NCI-H524 treated with DMSO at 0.1 percent for 48 hours (cell line): ENCODE measurements around the gene SECISBP2.
A peak's percentile ranks its signal among the peaks of the same experiment; 100 is the strongest.
"Not testable (repeated sequence)": the region's sequence is repeated elsewhere in the genome, so short reads cannot be mapped to it uniquely, and the experiment has no call there.

Experiments used
- DNase-seq: peaks from one replicate; lab custom pipeline; 2025; lab: John Stamatoyannopoulos, UW

Gene SECISBP2, protein sequence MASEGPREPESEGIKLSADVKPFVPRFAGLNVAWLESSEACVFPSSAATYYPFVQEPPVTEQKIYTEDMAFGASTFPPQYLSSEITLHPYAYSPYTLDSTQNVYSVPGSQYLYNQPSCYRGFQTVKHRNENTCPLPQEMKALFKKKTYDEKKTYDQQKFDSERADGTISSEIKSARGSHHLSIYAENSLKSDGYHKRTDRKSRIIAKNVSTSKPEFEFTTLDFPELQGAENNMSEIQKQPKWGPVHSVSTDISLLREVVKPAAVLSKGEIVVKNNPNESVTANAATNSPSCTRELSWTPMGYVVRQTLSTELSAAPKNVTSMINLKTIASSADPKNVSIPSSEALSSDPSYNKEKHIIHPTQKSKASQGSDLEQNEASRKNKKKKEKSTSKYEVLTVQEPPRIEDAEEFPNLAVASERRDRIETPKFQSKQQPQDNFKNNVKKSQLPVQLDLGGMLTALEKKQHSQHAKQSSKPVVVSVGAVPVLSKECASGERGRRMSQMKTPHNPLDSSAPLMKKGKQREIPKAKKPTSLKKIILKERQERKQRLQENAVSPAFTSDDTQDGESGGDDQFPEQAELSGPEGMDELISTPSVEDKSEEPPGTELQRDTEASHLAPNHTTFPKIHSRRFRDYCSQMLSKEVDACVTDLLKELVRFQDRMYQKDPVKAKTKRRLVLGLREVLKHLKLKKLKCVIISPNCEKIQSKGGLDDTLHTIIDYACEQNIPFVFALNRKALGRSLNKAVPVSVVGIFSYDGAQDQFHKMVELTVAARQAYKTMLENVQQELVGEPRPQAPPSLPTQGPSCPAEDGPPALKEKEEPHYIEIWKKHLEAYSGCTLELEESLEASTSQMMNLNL

DNA sequence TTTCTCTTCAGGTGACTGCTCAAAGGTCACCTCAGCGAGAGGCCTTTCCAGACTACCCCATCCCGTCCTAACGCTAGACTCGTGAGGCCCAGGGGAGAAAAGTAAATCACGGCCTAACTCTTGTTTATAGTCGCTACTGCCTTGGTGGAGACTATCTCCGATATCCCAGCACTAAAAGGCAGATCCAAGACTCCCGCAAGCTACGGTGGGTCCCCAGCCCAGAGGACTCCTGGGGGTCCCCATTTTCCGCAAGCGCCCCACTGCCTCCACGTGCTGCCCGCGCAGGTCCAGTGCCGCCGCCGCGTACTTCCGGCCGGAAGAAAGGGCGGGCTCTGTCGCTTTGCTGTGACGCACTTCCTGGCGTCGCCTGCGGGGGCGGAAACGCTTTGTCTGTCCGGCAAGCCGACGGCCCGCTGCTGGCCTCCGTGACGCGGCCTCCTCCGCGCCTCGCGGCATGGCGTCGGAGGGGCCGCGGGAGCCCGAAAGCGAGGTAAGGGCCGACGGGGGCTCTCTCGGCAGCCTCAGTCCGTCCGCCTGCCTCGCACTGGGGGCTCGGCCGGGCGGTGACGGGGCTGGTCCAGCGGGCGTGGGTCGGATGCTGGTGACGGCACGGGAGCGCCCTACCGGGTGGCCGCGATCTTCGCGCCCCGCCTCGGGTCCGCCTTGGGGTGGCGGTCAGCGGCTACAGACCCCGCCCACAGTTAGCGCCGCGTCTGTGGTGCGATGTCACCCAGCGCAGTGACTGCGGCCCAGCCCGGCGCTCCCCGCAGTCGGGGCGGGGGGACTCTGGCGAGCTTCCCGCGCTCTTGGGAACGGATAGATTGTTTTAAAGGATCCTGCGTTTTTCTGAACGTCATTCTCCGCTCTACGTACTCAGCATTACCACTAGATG lies at the start of gene SECISBP2:
Gene SECISBP2 (plus strand): TSS at position 378 of the 892 bp plus-strand sequence. CDS start 77 bp downstream, at position 455.
- DNase-seq, result peak; percentile 64

DNA sequence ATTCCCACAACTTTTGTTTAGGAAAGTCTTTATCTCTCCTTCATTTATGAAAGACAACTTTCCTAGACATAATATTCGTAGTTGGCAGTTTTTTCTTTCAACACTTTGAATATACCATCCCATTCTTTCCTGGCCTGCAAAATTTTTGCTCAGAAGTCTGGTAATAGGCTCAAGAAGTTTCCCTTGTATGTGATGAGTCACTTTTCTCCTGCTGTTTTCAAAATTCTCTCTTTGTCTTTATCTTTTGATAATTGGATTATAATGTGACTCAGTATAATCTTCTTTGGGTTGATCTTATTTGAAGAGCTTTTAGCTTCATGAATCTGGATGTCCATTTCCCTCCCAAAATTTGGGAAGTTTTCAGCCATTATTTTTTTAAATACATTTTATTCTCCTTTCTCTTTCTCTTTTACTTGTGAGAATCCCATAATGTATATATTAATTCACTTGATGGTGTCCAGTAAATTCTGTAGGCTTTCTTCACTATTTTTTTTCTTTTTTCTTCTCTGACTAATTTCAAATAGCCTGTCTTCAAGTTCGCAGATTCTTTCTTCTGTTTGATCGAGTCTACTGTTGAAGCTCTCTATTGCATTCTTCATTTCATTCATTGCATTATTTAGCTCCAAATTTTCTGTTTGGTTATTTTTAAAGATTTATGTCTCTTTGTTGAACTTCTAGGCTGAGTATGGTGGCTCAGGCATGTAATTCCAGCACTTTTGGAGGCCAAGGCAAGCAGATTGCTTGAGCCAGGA lies 44.6 kb upstream of the SECISBP2 start:
- DNase-seq, result no peak

DNA sequence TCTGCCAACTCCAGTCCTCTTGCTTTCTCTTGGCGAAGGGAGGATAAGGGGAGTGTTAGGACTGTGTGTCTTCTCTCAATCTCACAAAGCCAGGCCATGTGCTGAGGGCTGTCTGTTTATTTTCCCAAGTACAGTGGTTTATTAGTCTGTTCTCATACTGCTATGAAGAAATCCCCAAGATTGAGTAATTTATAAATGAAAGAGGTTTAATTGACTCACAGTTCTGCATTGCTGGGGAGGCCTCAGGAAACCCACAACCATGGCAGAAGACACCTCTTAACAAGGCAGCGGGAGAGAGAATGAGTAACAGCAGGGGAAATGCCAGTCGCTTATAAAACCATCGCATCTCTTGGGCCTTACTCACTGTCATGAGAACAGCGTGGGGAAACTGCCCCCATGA lies 43.5 kb upstream of the SECISBP2 start:
- DNase-seq, result no peak

DNA sequence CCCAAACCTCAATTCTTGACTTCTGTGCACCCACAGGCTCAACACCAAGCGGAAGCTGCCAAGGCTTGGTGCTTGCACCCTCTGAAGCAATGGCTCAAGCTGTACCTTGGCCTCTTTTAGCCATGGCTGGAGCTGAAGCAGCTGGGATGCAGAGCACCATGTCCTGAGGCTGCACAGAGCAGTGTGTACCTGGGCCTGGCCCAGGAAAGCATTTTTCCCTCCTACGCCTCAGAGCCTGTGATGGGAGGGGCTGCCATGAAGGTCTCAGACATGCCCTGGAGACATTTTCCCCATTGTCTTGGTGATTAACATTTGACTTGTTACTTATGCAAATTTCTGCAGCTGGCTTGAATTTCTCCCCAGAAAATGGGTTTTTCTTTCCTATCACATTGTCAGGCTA lies 42.3 kb upstream of the SECISBP2 start:
- DNase-seq, result not testable (repeated sequence)

DNA sequence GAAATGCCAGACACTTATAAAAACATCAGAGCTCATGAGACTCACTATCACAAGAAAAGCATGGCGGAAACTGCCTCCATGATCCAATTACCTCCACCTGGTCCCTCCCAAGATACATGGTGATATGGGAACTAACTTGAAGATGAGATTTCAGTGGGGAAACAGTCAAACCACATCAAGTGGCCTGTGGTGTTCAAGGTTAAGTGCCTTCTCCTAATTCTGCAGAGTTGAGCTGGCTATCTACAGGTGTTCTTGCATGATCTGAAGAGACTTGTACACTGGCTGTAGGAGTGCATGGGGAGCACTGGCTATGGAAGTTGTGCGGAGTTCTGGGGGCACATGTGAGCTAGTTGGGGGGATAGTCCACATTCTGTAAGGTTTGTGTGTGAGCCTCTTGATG lies 41.3 kb upstream of the SECISBP2 start:
- DNase-seq, result no peak

DNA sequence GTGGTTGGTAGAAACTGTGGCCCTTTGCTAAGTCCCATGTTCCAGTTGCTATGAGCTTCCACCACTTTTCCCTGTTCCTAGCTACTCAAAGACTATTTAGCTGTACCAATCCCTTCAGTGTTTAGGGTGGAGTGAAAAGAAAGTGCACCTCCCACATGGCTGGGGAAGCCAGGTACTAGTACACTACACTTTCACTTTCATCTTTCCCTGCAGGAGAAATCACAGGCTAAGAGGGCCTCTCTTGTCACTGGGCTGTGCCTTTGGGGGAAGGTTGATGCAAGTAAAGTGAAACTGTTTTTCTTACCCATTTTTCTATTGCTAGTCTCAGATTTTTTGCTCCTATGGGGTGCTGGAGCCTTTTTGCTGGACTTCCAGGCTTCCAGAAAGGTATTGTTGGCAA lies 40.8 kb upstream of the SECISBP2 start:
- DNase-seq, result no peak

DNA sequence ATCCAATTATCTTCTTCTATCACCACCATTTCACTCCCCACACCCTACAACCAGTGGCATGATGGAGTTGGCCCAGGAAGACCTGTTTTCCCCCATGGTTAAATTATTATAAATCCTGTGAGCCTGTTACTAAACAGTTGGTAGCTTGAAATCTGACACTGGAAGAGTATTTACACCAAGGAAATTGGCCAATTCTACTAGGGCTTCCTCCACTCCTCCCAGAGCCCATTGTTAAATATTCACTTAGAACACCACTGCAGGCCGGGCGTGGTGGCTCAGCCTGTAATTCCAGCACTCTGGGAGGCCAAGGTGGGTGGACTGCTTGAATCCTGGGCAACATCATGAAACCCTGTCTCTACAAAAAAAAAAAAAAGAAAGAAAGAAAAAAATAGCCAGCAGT lies 39.7 kb upstream of the SECISBP2 start:
- DNase-seq, result no peak

DNA sequence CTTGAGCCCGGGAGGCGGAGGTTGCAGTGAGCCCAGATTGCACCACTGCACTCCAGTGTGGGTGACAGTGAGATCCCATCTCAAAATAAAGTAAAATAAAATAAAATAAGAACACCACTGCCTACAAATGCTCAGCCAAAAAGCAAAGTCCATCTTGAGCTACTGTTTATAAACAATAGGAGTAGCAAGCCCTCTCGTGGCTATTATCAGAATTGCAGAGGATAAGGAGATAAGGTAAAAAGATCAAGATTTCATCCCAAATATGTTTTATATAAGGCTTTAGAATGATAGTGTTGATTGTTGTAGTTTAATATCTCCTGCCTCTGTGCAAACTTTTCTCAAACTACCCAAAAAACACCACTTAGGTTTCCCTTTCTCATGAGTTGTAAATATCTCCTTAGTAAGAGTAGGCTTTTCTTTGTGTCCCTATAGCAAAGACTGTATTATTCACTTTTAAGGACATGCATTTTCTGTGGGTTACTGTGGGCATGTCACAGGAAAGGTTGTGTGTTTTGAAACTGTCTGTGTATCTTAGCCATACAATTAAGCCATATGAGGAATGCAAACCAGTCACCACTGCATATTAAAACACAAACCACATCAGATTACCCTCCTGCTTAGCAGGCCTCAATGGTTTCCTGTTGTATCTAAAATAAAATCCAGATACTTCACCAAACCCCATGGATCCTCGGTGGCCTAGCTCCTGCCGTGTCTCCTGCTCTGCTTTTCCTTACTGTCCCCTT lies 39.1 kb upstream of the SECISBP2 start:
- no peak for DNase-seq

DNA sequence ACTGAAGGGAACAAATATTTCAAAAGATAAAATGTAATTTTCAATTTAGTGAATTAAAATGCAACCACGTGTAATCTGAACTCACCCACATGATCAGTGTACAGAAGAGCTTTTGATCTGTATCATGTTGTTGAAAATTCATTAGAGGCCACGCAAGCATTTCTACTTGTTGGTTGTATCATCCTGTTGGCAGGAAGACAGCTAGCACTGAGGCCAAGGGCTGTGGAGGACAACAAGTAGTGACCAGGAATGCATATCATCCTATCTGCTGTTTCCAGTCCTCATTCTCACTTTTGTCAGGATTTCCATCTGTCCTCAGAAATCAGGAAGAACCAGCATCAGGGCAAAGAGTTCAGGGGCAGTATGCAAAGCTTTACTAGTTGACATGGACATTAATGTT lies 37.2 kb upstream of the SECISBP2 start:
- DNase-seq, result no peak

DNA sequence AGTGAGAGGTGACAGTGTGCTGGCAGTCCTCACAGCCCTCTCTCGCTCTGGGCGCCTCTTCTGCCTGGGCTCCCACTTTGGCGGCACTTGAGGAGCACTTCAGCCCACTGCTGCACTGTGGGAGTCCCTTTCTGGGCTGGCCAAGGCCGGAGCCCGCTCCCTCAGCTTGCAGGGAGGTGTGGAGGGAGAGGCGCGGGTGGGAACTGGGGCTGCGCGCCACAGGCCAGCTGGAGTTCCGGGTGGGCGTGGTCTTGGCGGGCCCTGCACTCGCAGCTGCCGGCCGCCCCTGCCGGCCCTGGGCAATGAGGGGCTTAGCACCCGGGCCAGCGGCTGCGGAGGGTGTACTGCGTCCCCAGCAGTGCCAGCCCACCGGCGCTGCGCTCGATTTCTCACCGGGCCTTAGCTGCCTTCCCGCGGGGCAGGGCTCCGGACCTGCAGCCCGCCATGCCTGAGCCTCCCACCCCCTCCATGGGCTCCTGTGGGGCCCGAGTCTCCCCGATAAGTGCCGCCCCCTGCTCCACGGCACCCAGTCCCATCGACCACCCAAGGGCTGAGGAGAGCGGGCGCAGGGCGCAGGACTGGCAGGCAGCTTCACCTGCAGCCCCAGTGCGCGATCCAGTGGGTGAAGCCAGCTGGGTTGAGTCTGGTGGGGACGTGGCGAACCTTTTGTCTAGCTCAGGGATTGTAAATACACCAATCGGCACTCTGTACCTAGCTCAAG lies 35.9 kb upstream of the SECISBP2 start:
- not testable (repeated sequence) for DNase-seq

DNA sequence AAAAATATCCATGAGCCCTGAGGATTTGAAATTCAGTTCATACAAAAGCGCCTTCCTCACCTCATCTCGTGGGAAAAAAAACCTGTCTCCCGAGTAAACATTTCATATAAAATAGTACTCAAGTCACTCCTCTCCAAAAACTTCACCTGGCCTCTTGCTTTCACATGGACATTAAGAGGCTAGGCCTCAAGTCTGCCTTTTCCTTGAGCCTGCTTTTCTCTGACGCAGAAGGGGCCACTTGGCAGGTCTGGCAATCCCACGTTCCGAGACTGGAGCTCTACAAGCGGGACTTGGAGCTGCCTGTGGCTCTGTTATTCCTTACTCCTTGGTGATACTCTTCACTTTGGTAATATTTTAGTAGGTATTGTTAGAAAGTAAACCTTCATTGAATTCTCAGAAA lies 34.2 kb upstream of the SECISBP2 start:
- DNase-seq, result no peak

DNA sequence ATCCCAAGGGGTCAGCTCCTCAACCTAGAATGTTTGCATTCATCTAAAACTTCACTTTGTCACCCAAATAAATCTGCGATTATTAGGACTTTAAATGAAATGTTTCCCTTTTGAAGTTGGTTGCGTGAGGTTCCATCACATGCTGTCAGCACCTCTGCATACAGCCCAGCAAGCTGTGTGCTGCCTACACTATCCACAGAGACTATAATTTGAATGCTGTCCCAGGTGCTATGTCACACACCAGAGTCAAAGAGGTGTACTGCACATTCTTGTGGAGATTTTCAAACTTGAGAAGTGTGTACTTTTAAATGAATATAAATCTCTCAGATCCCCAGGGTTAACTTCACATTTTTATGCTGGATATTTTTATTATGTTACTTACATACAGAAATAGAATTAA lies 26.6 kb upstream of the SECISBP2 start:
- no peak for DNase-seq

DNA sequence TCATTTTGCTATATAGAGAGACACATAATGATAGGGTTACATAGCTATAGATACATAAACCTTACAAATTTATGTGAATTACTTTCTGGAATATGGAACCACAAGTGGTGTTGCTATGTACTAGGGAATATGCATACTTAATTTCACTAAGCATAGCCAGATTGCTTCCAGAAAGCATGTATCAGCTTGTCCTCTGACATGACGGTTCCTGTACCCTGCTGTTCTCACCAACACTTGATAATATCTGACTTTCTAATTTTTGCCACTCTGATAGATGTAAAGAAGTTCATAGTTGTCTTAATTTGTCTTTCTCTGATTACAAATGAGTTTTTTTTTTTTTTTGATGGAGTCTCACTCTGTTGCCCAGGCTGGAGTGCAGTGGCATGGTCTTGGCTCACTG lies 25.3 kb upstream of the SECISBP2 start:
- DNase-seq, result no peak

DNA sequence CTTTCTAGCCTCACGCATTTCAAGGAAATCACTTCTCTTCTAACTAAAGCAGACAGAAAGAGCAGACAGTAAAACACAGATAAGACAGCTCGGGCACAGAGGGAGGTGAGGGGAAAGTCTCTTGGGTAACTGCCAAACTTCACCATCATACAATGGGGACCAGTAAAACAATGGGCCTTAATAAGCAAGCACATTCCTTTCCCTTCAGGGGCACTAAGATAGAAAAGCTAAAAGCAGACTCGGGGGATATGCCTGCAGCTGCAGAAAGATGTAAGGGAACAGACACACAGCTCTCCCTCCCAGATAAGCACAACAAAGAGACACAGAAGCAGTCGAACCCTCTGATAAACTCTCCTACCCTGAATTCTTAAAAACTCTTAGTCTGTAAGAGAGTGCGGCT lies 22.9 kb upstream of the SECISBP2 start:
- no peak for DNase-seq

DNA sequence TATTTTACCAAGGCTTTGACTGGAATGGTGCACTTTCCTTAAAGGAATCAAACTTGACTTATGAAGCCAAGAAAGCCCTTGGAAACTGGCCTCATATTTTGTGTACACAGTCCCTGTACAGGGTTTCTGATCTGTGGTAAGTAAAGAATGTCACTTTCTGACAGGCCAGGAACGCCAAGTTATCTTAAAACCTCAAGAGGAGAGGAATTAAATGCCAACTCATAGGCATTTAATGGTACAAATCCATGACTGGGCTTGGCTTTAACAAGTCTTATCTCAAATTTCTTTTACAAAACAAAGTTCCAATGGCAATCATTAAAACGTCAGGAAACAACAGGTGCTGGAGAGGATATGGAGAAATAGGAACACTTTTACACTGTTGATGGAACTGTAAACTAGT lies 16.3 kb upstream of the SECISBP2 start:
- DNase-seq, result not testable (repeated sequence)

DNA sequence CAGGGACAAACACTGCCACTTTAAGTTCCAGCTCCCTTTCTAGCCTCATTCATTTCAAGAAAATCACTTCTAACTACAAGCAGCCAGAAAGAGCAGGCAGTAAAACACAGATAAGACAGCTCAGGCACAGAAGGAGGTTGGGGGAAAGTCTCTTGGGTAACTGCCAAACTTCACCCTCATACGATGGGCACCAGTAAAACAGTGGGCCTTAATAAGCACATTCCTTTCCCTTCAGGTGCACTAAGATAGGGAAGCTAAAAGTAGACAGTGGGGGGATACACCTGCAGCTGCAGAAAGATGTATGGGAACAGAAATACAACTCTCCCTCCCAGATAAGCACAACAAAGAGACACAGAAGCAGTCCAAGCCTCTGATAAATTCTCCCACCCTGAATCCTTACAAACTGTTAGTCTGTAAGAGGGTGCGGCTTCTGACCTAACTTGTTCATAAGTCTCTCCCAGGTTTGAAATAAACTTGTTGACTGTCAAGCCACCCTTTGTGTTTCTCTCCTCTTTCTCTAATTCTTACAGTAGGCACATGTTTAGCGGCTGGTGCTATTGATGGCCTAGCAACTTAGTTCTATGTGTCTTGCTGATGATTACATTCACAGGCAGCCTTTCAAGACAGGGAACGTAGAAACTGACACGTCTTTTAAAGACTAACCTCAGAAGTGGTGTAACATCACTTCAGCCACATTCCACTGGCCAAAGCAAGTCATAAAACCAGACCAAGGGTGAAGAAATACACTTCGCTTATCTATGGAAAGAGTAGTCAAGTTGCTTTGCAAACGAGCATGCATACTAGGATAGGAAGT lies 14.1 kb upstream of the SECISBP2 start:
- DNase-seq, result no peak

DNA sequence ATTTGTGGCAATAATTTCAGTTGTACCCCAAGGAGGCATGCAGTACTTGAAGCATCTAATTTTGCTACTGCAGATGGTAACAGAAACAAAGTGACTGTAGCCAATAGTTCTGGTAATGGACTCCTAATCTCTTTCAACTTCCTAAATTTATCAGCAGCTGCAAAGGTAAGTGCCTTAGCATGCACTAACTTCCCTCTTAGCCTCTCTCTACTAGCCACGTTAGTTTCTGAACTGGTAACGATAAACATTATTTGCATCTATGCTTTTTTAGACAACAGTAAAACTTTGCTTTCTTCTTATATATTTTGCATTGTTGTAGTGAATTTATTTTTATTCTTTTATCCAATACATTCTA lies 13.5 kb upstream of the SECISBP2 start:
- no peak for DNase-seq

DNA sequence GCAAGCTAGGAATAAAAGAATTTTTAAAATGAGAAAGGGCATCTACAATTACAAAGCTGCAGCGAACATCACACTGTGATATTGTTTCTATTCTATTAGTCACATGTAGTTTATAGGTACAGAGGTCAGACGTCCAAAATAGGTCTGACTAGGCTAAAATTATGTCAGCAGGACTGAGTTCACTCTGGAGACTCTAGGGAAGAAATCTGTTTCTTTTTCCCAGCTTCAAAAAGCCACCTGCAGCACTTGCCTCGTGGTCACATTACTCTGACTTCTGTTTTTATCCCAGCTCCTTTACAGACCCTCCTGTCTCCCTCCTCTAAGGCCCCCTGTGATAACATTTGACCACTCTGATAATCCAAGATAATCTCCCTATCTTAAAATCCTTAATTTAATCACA lies 12.4 kb upstream of the SECISBP2 start:
- DNase-seq, result no peak

DNA sequence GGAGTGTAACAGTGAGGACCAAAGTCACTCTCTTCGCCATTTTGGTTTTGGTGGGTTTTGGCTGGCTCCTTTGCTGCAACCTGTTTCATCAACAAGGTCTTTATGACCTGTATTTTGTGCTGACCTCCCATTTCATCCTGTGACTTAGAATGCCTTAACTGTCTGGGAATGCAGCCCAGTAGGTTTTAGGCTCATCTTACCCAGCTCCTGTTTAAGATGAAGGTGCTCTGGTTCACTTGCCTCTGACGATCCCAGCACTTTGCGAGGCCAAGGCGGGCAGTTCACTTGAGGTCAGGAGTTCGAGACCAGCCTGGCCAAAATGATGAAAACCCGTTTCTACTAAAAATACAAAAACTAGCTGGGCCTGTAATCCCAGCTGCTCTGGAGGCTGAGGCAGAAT lies 9.1 kb upstream of the SECISBP2 start:
- no peak for DNase-seq
